Measurements from ENCODE around the gene DMBT1.

- TF ChIP-seq CTCF (IDR thresholded peaks at IDR 0.05; ENCODE audit: insufficient read depth, low read depth, low read length) (no peak), EZH2 (IDR thresholded peaks at IDR 0.05; ENCODE audit: insufficient read depth, low read length) (no peak)
These were observed 97.9 kb downstream of the DMBT1 start for GRCh38 chr10:122658356-122659049.
